ENCODE data around the gene RBM14. TPM values are rescaled to one million over a fixed set of nuclear protein-coding genes. Genes with fewer than 3 reads are reported as not detected.

RBM14 gene
- total RNA-seq, 1 experiment from 2014 or later, result 92.0 TPM

DNA sequence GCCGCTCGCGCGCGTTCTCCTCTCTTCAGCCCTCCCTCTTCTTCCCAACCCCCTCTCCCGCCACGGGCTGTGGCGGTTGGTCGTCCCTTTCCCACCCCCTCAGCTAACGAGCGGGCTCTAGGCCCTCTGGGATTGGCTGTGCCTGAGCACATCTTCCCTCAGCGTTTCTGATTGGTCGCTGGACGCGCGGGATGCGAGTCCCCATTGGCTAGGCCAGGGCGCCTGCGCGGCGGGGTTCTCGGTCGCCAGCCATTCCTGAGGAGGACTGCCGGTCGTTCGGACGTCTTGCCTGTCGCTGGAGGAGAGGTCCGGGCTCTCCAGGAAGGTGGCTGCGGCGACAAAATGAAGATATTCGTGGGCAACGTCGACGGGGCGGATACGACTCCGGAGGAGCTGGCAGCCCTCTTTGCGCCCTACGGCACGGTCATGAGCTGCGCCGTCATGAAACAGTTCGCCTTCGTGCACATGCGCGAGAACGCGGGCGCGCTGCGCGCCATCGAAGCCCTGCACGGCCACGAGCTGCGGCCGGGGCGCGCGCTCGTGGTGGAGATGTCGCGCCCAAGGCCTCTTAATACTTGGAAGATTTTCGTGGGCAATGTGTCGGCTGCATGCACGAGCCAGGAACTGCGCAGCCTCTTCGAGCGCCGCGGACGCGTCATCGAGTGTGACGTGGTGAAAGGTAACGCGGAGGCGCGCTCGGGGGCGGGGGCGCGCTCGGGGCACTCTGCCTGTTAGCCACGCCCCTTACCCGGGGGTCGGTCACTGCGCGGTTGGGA, at the start of gene RBM14 (continued):
- TF ChIP-seq, protein P1, sequence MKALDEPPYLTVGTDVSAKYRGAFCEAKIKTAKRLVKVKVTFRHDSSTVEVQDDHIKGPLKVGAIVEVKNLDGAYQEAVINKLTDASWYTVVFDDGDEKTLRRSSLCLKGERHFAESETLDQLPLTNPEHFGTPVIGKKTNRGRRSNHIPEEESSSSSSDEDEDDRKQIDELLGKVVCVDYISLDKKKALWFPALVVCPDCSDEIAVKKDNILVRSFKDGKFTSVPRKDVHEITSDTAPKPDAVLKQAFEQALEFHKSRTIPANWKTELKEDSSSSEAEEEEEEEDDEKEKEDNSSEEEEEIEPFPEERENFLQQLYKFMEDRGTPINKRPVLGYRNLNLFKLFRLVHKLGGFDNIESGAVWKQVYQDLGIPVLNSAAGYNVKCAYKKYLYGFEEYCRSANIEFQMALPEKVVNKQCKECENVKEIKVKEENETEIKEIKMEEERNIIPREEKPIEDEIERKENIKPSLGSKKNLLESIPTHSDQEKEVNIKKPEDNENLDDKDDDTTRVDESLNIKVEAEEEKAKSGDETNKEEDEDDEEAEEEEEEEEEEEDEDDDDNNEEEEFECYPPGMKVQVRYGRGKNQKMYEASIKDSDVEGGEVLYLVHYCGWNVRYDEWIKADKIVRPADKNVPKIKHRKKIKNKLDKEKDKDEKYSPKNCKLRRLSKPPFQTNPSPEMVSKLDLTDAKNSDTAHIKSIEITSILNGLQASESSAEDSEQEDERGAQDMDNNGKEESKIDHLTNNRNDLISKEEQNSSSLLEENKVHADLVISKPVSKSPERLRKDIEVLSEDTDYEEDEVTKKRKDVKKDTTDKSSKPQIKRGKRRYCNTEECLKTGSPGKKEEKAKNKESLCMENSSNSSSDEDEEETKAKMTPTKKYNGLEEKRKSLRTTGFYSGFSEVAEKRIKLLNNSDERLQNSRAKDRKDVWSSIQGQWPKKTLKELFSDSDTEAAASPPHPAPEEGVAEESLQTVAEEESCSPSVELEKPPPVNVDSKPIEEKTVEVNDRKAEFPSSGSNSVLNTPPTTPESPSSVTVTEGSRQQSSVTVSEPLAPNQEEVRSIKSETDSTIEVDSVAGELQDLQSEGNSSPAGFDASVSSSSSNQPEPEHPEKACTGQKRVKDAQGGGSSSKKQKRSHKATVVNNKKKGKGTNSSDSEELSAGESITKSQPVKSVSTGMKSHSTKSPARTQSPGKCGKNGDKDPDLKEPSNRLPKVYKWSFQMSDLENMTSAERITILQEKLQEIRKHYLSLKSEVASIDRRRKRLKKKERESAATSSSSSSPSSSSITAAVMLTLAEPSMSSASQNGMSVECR (CRISPR knock-in tag; IDR thresholded peaks at IDR 0.05; ENCODE audit: borderline replicate concordance), result no peak; the same call in none of the 2 replicates
- TF ChIP-seq NFYB (CRISPR knock-in tag; conservative IDR thresholded peaks at IDR 0.05; ENCODE audit: low read depth), result peak; percentile 90

DNA sequence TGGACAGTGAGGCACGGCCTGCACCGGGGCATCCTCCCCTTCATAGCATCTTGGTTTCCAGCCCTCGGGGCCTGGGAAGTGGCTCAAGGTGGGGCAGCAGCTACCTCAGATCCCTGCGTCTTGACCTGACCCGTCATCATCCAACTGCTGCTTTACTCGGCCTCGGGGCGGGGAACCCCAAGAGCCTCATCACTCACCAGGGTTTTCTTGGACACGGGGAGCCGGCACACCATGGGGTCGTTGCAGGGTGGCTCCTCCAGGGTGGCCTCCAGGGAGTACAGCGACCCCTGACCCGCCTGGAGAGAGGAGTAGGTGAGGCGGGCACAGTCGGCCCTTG, 48.7 kb upstream of the RBM14 start:
- no peaks in the 10 kb centered on the region; the same call in 1 of the 2 replicates for H3K9me3 Mint-ChIP-seq
- CTCF ChIA-PET, result interaction anchor here (0.6 to 3.9 kb wide), 3 partner anchors 8 to 110 kb away, joined by 3 to 23 read pairs (median 18); partner anchors contain the start of genes CCDC87, CCS and RBM4B
- H3K4me3 Mint-ChIP-seq, result peak overlapping the region; percentile 16; the same call in 1 of the 2 replicates
- 0 out of 2 replicates have a peak, but pooled peaks cover 5% of the 10 kb centered on the region for H3K36me3 Mint-ChIP-seq
- TF ChIP-seq JUN (CRISPR knock-in tag; IDR thresholded peaks at IDR 0.05) (no peak), JAZF1 (CRISPR knock-in tag; IDR thresholded peaks at IDR 0.05) (no peak), FOXP1 (CRISPR knock-in tag; IDR thresholded peaks at IDR 0.05; ENCODE audit: borderline replicate concordance) (no peak), ELF4 (CRISPR knock-in tag; IDR thresholded peaks at IDR 0.05; ENCODE audit: low read depth) (no peak), IRF2 (CRISPR knock-in tag; IDR thresholded peaks at IDR 0.05; ENCODE audit: borderline replicate concordance, low read depth) (no peak)
- TF ChIP-seq, protein P2, sequence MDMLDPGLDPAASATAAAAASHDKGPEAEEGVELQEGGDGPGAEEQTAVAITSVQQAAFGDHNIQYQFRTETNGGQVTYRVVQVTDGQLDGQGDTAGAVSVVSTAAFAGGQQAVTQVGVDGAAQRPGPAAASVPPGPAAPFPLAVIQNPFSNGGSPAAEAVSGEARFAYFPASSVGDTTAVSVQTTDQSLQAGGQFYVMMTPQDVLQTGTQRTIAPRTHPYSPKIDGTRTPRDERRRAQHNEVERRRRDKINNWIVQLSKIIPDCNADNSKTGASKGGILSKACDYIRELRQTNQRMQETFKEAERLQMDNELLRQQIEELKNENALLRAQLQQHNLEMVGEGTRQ (CRISPR knock-in tag; IDR thresholded peaks at IDR 0.05), result no peak
- TF ChIP-seq, protein P3, sequence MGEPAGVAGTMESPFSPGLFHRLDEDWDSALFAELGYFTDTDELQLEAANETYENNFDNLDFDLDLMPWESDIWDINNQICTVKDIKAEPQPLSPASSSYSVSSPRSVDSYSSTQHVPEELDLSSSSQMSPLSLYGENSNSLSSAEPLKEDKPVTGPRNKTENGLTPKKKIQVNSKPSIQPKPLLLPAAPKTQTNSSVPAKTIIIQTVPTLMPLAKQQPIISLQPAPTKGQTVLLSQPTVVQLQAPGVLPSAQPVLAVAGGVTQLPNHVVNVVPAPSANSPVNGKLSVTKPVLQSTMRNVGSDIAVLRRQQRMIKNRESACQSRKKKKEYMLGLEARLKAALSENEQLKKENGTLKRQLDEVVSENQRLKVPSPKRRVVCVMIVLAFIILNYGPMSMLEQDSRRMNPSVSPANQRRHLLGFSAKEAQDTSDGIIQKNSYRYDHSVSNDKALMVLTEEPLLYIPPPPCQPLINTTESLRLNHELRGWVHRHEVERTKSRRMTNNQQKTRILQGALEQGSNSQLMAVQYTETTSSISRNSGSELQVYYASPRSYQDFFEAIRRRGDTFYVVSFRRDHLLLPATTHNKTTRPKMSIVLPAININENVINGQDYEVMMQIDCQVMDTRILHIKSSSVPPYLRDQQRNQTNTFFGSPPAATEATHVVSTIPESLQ (CRISPR knock-in tag; IDR thresholded peaks at IDR 0.05), result no peak
- TF ChIP-seq, protein P4, sequence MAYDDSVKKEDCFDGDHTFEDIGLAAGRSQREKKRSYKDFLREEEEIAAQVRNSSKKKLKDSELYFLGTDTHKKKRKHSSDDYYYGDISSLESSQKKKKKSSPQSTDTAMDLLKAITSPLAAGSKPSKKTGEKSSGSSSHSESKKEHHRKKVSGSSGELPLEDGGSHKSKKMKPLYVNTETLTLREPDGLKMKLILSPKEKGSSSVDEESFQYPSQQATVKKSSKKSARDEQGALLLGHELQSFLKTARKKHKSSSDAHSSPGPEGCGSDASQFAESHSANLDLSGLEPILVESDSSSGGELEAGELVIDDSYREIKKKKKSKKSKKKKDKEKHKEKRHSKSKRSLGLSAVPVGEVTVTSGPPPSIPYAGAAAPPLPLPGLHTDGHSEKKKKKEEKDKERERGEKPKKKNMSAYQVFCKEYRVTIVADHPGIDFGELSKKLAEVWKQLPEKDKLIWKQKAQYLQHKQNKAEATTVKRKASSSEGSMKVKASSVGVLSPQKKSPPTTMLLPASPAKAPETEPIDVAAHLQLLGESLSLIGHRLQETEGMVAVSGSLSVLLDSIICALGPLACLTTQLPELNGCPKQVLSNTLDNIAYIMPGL (CRISPR knock-in tag; IDR thresholded peaks at IDR 0.05), result no peak
- DNase-seq (ENCODE audit: low spot score), result no peak
- H3K27me3 Mint-ChIP-seq (ENCODE audit: low read depth), result peaks cover 15% of the 10 kb centered on the region
- POLR2A ChIA-PET, result no interaction called here
- no peak overlapping the region for H3K27ac Mint-ChIP-seq
- ATAC-seq, result no peak
- H3K4me1 Mint-ChIP-seq, result peaks cover 21% of the 10 kb centered on the region

DNA sequence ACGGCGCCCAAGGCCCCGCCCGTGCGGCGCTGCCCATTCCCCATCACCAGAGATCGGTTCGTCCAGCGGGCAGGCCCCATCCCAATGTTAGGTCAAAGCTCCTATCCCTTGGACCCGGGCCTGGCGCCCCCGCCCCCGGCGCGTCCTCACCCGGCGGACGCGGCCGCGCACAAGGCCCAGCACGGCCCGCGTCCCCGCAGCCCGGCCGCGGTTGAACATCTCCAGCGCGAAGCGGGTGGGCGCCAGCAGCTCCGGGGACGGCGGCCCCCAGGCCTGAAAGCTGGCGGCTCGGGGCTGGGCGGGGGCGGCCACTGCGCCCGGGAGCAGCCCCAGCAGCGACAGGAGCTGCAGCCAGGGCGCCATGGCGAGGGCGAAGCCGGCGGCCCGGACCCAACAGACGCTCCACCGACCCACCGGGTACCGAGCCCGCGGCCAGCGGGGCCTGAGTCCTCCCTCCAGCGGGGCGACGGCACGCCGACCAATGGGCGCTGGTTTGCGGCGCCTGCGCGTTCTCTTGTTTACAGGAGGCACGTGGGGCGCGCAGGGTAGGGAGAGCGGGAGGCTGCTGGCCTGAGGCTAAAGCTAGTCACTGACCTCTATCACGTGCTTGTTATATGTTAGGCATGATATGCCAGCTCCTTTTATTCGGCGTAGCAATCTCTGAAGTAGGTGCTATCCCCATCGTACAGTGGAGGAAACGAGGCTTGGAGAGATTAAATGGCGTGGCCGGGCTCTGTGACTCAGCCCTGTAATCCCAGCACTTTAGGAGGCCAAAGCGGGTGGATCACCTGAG, 48.1 kb upstream of the RBM14 start, which contains the start of gene CTSF:
TSS of gene CTSF (minus strand) at position 483 of the 793 bp plus-strand sequence. CDS start at position 363, 120 bp downstream.
- H3K27me3 Mint-ChIP-seq (ENCODE audit: low read depth), result peaks cover 15% of the 10 kb centered on the region
- ChIA-PET CTCF (interaction anchor here (0.6 to 3.9 kb wide), 6 partner anchors 9 to 110 kb away, joined by 3 to 23 read pairs (median 5); partner anchors contain the start of genes CCDC87, CCS and RBM4B), POLR2A (no interaction called here)
- peaks cover 2% of the 10 kb centered on the region for H3K36me3 Mint-ChIP-seq
- ATAC-seq, result no peak
- peaks cover 3% of the 10 kb centered on the region; the same call in 1 of the 2 replicates for H3K9me3 Mint-ChIP-seq
- peak within 1 kb of the TSS; percentile 48; the same call in 1 of the 2 replicates for H3K27ac Mint-ChIP-seq
- peak; percentile 53 for DNase-seq (ENCODE audit: low spot score)
- peak within 1 kb of the TSS; percentile 16; the same call in 1 of the 2 replicates for H3K4me3 Mint-ChIP-seq
- peaks cover 21% of the 10 kb centered on the region for H3K4me1 Mint-ChIP-seq
- TF ChIP-seq KAT7 (CRISPR knock-in tag; IDR thresholded peaks at IDR 0.05; ENCODE audit: borderline replicate concordance) (no peak), JAZF1 (CRISPR knock-in tag; IDR thresholded peaks at IDR 0.05) (no peak), SMAD4 (CRISPR knock-in tag; IDR thresholded peaks at IDR 0.05) (no peak), ZBTB21 (CRISPR knock-in tag; IDR thresholded peaks at IDR 0.05; ENCODE audit: borderline replicate concordance) (no peak)
- TF ChIP-seq, protein P5, sequence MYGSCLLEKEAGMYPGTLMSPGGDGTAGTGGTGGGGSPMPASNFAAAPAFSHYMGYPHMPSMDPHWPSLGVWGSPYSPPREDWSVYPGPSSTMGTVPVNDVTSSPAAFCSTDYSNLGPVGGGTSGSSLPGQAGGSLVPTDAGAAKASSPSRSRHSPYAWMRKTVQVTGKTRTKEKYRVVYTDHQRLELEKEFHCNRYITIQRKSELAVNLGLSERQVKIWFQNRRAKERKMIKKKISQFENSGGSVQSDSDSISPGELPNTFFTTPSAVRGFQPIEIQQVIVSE (CRISPR knock-in tag; IDR thresholded peaks at IDR 0.05; ENCODE audit: borderline replicate concordance), result no peak
- TF ChIP-seq, protein P6, sequence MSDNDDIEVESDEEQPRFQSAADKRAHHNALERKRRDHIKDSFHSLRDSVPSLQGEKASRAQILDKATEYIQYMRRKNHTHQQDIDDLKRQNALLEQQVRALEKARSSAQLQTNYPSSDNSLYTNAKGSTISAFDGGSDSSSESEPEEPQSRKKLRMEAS (CRISPR knock-in tag; IDR thresholded peaks at IDR 0.05), result no peak
- TF ChIP-seq, protein P7, sequence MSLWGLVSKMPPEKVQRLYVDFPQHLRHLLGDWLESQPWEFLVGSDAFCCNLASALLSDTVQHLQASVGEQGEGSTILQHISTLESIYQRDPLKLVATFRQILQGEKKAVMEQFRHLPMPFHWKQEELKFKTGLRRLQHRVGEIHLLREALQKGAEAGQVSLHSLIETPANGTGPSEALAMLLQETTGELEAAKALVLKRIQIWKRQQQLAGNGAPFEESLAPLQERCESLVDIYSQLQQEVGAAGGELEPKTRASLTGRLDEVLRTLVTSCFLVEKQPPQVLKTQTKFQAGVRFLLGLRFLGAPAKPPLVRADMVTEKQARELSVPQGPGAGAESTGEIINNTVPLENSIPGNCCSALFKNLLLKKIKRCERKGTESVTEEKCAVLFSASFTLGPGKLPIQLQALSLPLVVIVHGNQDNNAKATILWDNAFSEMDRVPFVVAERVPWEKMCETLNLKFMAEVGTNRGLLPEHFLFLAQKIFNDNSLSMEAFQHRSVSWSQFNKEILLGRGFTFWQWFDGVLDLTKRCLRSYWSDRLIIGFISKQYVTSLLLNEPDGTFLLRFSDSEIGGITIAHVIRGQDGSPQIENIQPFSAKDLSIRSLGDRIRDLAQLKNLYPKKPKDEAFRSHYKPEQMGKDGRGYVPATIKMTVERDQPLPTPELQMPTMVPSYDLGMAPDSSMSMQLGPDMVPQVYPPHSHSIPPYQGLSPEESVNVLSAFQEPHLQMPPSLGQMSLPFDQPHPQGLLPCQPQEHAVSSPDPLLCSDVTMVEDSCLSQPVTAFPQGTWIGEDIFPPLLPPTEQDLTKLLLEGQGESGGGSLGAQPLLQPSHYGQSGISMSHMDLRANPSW (CRISPR knock-in tag; conservative IDR thresholded peaks at IDR 0.05; ENCODE audit: low read depth), result no peak

All from WTC11 (cell line).